IMR-90 (cell line): Measurements from ENCODE around the gene VEPH1. TPM values are rescaled to one million over a fixed set of nuclear protein-coding genes. Genes with fewer than 3 reads are reported as not detected.

Experiments
- ATAC-seq: fragments of 200-7000 bp; cut with Tn5 transposase; 2 replicates; pipeline ENCODE4 v1.9.1; 2020; ENCODE audit warnings: low read depth, mild to moderate bottlenecking, moderate library complexity
- BruUV-seq: library from RNA; stranded (reverse); fragments of 400-500 nt; replicated peaks from 2 replicates; lab custom pipeline; 2021; lab: Mats Ljungman, UMichigan
- CTCF ChIA-PET: fragments of 300-600 bp; formaldehyde crosslinking; extraction: SDS; loops from one replicate; lab custom pipeline; 2021; ENCODE audit warnings: antibody characterized with exemption; lab: Yijun Ruan, JAX
- POLR2A ChIA-PET: fragments of 300-600 bp; sonication (Branson Sonifier 250); formaldehyde crosslinking; loops from one replicate; lab custom pipeline; 2022; ENCODE audit warnings: antibody characterized with exemption; ENCODE audit not compliant: unreplicated experiment; lab: Charles Lee
- DNase-seq: peaks from one replicate; pipeline ENCODE4 v3.0.0; 2013
- H2AFZ ChIP-seq: replicated peaks from 2 replicates; pipeline ENCODE3; 2013; ENCODE audit warnings: low read length, mild to moderate bottlenecking; ENCODE audit not compliant: poor library complexity
- H2AK5ac ChIP-seq: 2 replicates; pipeline ENCODE4 v1.6.1; 2013; ENCODE audit warnings: low read depth, low read length, inconsistent platforms
- H2AK9ac ChIP-seq: replicated peaks from 2 replicates; pipeline ENCODE3; 2013; ENCODE audit warnings: mild to moderate bottlenecking, low read depth, low read length, moderate library complexity; ENCODE audit not compliant: poor library complexity
- H2BK120ac ChIP-seq: 2 replicates; pipeline ENCODE4 v1.6.1; 2013; ENCODE audit warnings: low read depth, low read length, inconsistent platforms
- H2BK15ac ChIP-seq: 3 replicates; pipeline ENCODE4 v1.6.1; 2013; ENCODE audit warnings: low read depth, low read length, inconsistent platforms
- H2BK20ac ChIP-seq: 2 replicates; pipeline ENCODE4 v1.6.1; 2013; ENCODE audit warnings: low read depth, mild to moderate bottlenecking, inconsistent platforms, low read length, moderate library complexity
- H2BK5ac ChIP-seq: 2 replicates; pipeline ENCODE4 v1.6.1; 2013; ENCODE audit warnings: mild to moderate bottlenecking, low read depth, low read length, inconsistent platforms; ENCODE audit not compliant: poor library complexity, severe bottlenecking
- H3K14ac ChIP-seq: replicated peaks from 2 replicates; pipeline ENCODE4 v1.6.1; 2013; ENCODE audit warnings: low read depth, low read length, inconsistent platforms
- H3K18ac ChIP-seq: 2 replicates; pipeline ENCODE4 v1.6.1; 2013; ENCODE audit warnings: low read depth, low read length, control low read depth
- H3K23ac ChIP-seq: 2 replicates; pipeline ENCODE4 v1.6.1; 2013; ENCODE audit warnings: low read depth, low read length, inconsistent platforms
- H3K27ac ChIP-seq: 2 replicates; pipeline ENCODE4 v1.5.1; 2013; ENCODE audit warnings: mild to moderate bottlenecking, control low read depth, low read length; ENCODE audit not compliant: insufficient read depth
- H3K27me3 ChIP-seq: 2 replicates; pipeline ENCODE4 v1.6.1; 2013; ENCODE audit warnings: low read length; ENCODE audit not compliant: control insufficient read depth, insufficient read depth
- H3K36me3 ChIP-seq: 2 replicates; pipeline ENCODE4 v1.6.1; 2013; ENCODE audit warnings: low read length, mixed read lengths; ENCODE audit not compliant: control insufficient read depth, insufficient read depth
- H3K4ac ChIP-seq: 2 replicates; pipeline ENCODE4 v1.6.1; 2013; ENCODE audit warnings: low read depth, low read length, inconsistent platforms
- H3K4me1 ChIP-seq: 2 replicates; pipeline ENCODE4 v1.6.1; 2013; ENCODE audit warnings: low read length, mixed read lengths; ENCODE audit not compliant: control insufficient read depth, insufficient read depth
- H3K4me2 ChIP-seq: 2 replicates; pipeline ENCODE4 v1.6.1; 2013; ENCODE audit warnings: low read depth, mild to moderate bottlenecking, control low read depth, low read length, moderate library complexity
- H3K4me3 ChIP-seq: 2 replicates; pipeline ENCODE4 v1.5.1; 2013; ENCODE audit warnings: low read depth, mild to moderate bottlenecking, control low read depth, low read length, moderate library complexity; ENCODE audit not compliant: insufficient read depth
- H3K56ac ChIP-seq: 2 replicates; pipeline ENCODE4 v1.6.1; 2013; ENCODE audit warnings: low read length, inconsistent platforms; ENCODE audit not compliant: insufficient read depth; ENCODE audit errors: extremely low read depth
- H3K79me1 ChIP-seq, 2 experiments: 2 replicates each; pipeline ENCODE4 v1.6.1; 2013; ENCODE audit warnings: low read length in 2 of 2, inconsistent platforms in 1 of 2, low read depth in 1 of 2
- H3K9ac ChIP-seq: 2 replicates; pipeline ENCODE4 v1.6.1; 2013; ENCODE audit warnings: low read depth, low read length, control low read depth
- H3K9me1 ChIP-seq: 2 replicates; pipeline ENCODE4 v1.6.1; 2013; ENCODE audit warnings: low read length, inconsistent platforms; ENCODE audit not compliant: insufficient read depth
- H3K9me3 ChIP-seq: 2 replicates; pipeline ENCODE4 v1.6.1; 2013; ENCODE audit warnings: low read length; ENCODE audit not compliant: control insufficient read depth, insufficient read depth
- H4K20me1 ChIP-seq: 2 replicates; pipeline ENCODE4 v1.6.1; 2013; ENCODE audit warnings: low read length, inconsistent platforms; ENCODE audit not compliant: insufficient read depth
- H4K5ac ChIP-seq: 2 replicates; pipeline ENCODE4 v1.6.1; 2013; ENCODE audit warnings: mild to moderate bottlenecking, low read depth, low read length, control low read depth
- H4K8ac ChIP-seq, 2 experiments: 2 replicates each; pipeline ENCODE4 v1.6.1; 2013; ENCODE audit warnings: low read depth in 2 of 2, low read length in 2 of 2, control low read depth in 1 of 2, inconsistent platforms in 1 of 2
- H4K91ac ChIP-seq: 2 replicates; pipeline ENCODE4 v1.6.1; 2013; ENCODE audit warnings: low read depth, low read length, inconsistent platforms; ENCODE audit not compliant: insufficient read depth
- BHLHE40 ChIP-seq: fragments of 150-350 bp; IDR thresholded peaks from 2 replicates; pipeline ENCODE4 v1.6.1; 2016; ENCODE audit warnings: mild to moderate bottlenecking, low read depth, low read length
- CHD1 ChIP-seq: IDR thresholded peaks from 2 replicates; pipeline ENCODE4 v1.6.1; 2012; ENCODE audit warnings: low read depth, low read length, improper control_type of control experiment
- CTCF ChIP-seq: conservative IDR thresholded peaks from 2 replicates; pipeline ENCODE4 v1.5.1; 2012; ENCODE audit warnings: mild to moderate bottlenecking, low read depth, low read length, improper control_type of control experiment
- ELK1 ChIP-seq: fragments of 150-350 bp; IDR thresholded peaks from 2 replicates; pipeline ENCODE4 v1.6.1; 2016; ENCODE audit warnings: low read depth, mild to moderate bottlenecking, low read length, moderate library complexity, borderline replicate concordance
- FOS ChIP-seq: fragments of 150-350 bp; IDR thresholded peaks from 2 replicates; pipeline ENCODE4 v1.6.1; 2016; ENCODE audit warnings: low read depth, low read length
- MAFK ChIP-seq: IDR thresholded peaks from 2 replicates; pipeline ENCODE4 v1.6.1; 2012; ENCODE audit warnings: low read depth, low read length, improper control_type of control experiment
- MAZ ChIP-seq: IDR thresholded peaks from 2 replicates; pipeline ENCODE4 v1.6.1; 2012; ENCODE audit warnings: low read depth, mild to moderate bottlenecking, low read length, improper control_type of control experiment, moderate library complexity, borderline replicate concordance
- MXI1 ChIP-seq: IDR thresholded peaks from 2 replicates; pipeline ENCODE4 v1.6.1; 2012; ENCODE audit warnings: low read depth, mild to moderate bottlenecking, low read length, moderate library complexity, borderline replicate concordance
- NFE2L2 ChIP-seq: fragments of 150-350 bp; IDR thresholded peaks from 2 replicates; pipeline ENCODE4 v1.6.1; 2016; ENCODE audit warnings: low read depth, mild to moderate bottlenecking, low read length
- POLR2A ChIP-seq: IDR thresholded peaks from 2 replicates; pipeline ENCODE4 v1.6.1; 2012; ENCODE audit warnings: mild to moderate bottlenecking, low read depth, low read length
- RAD21 ChIP-seq: IDR thresholded peaks from 2 replicates; pipeline ENCODE4 v1.6.1; 2012; ENCODE audit warnings: low read length, improper control_type of control experiment
- RCOR1 ChIP-seq: IDR thresholded peaks from 2 replicates; pipeline ENCODE4 v1.6.1; 2012; ENCODE audit warnings: mild to moderate bottlenecking, low read length, improper control_type of control experiment; ENCODE audit not compliant: insufficient replicate concordance
- RFX5 ChIP-seq: IDR thresholded peaks from 2 replicates; pipeline ENCODE4 v1.8.0; 2012; ENCODE audit warnings: low read depth, mild to moderate bottlenecking, low read length, moderate library complexity
- SMC3 ChIP-seq: fragments of 150-350 bp; IDR thresholded peaks from 2 replicates; pipeline ENCODE4 v1.6.1; 2016; ENCODE audit warnings: low read depth, mild to moderate bottlenecking, antibody characterized with exemption, low read length, moderate library complexity
- USF2 ChIP-seq: fragments of 150-350 bp; IDR thresholded peaks from 2 replicates; pipeline ENCODE4 v1.6.1; 2017; ENCODE audit warnings: mild to moderate bottlenecking, antibody characterized with exemption, low read length, low read depth
- WGBS, 2 experiments: methylation state at CpG; one replicate each; pipeline versions ENCODE4 v1.1.5 to v1.1.7; 2013; ENCODE audit warnings: missing lambda C conversion rate in 2 of 2; ENCODE audit not compliant: insufficient read length in 1 of 2; ENCODE audit errors: extremely low coverage in 2 of 2; 5-methylcytosine and 5-hydroxymethylcytosine counted together
- dilution Hi-C: fragments of 300-500 bp; cut with HindIII; formaldehyde crosslinking; loops from one replicate; pipeline ENCODE4 v1.14.3; 2018; ENCODE audit warnings: low sequenced_read_pairs; ENCODE audit not compliant: unreplicated experiment
- in situ Hi-C: fragments of 300-500 bp; cut with MboI; formaldehyde crosslinking; loops from 3 replicates; pipeline ENCODE4 v1.14.3; 2019; ENCODE audit warnings: low sequenced_read_pairs, inconsistent platforms, mixed read lengths
- intact Hi-C: fragments of 100-400 bp; cut with micrococcal nuclease; formaldehyde crosslinking; loops from 2 replicates; pipeline ENCODE4 v1.10.0; 2022
- polyA plus RNA-seq, 3 experiments: library from polyadenylated mRNA; depleted of rRNA; stranded (reverse); fragments of >200 nt; gene quantifications; 2 replicates each; pipeline ENCODE4 v1.2.3, GENCODE V29; 2012; ENCODE audit warnings: low replicate concordance in 1 of 3
- total RNA-seq: library from RNA; depleted of rRNA; stranded (reverse); fragments of >200 nt; gene quantifications from 2 replicates; pipeline ENCODE4 v1.2.3, GENCODE V29; 2012

VEPH1 gene
- total and polyA plus RNA-seq, 2 of the 4 experiments (the other 2 are of a cell fraction): 30.5 to 130 TPM

- H2BK15ac ChIP-seq: no peak overlapping the region; the same call in 2 of the 3 replicates
- H3K4me1 ChIP-seq: peaks cover 11% of the 10 kb centered on the region
- H3K9ac ChIP-seq: no peak overlapping the region
- H2BK120ac ChIP-seq: peak overlapping the region; percentile 7; the same call in 1 of the 2 replicates
- no peak overlapping the region for H3K56ac ChIP-seq
- no peak overlapping the region for H4K5ac ChIP-seq
- H4K91ac ChIP-seq: no peak overlapping the region
- in situ Hi-C loops: no loop called here
- 0 out of 2 replicates have a peak overlapping the region, but pooled peaks have one; percentile 38 for H3K14ac ChIP-seq
- H3K79me1 ChIP-seq: peaks cover 0 to 6% of the 10 kb centered on the region in 2 experiments; a peak in 2 of 4 replicates
- H4K8ac ChIP-seq: no peak overlapping the region
- TF ChIP-seq MAFK (no peak), RAD21 (no peak), POLR2A (no peak), MXI1 (no peak), CTCF (no peak), ELK1 (no peak), FOS (no peak), MAZ (no peak), RFX5 (no peak), NFE2L2 (no peak), SMC3 (no peak), RCOR1 (no peak), USF2 (no peak), CHD1 (no peak), BHLHE40 (no peak)
- no peaks in the 10 kb centered on the region for H3K9me3 ChIP-seq
- H2BK20ac ChIP-seq: no peak overlapping the region
- no TSS peak for BruUV-seq
- ChIA-PET CTCF (no interaction called here), POLR2A (no interaction called here)
- no peak overlapping the region for H2AFZ ChIP-seq
- peaks cover 9% of the 10 kb centered on the region for H3K9me1 ChIP-seq
- ATAC-seq (no peak), DNase-seq (no peak)
- no peak overlapping the region for H2AK5ac ChIP-seq
- H4K20me1 ChIP-seq: 0 out of 2 replicates have a peak, but pooled peaks cover 3% of the 10 kb centered on the region
- H3K18ac ChIP-seq: no peak overlapping the region
- no peak overlapping the region for H3K4me2 ChIP-seq
- H2AK9ac ChIP-seq: no peak overlapping the region
- no CpG with 5 or more reads among the region's 1 CpG for WGBS, 2 experiments
- dilution Hi-C loops: no loop called here
- H3K4ac ChIP-seq: no peak overlapping the region
- no peaks in the 10 kb centered on the region for H3K27me3 ChIP-seq
- intact Hi-C loops: loop anchor here (5.0 kb wide), 1 partner anchor 35 kb away; no protein-coding TSS in a partner anchor
- H3K27ac ChIP-seq: no peak overlapping the region
- no peaks in the 10 kb centered on the region for H3K36me3 ChIP-seq
- no peak overlapping the region for H3K4me3 ChIP-seq
- no peak overlapping the region for H3K23ac ChIP-seq
- H2BK5ac ChIP-seq: no peak overlapping the region
Measured at GRCh38 chr3:157247391-157247790, 255.8 kb downstream of the VEPH1 start.
